NCI-H446 (cell line): ENCODE results near the gene PLIN1.

Experiments
- DNase-seq, 2 experiments: peaks; one replicate each; lab custom pipeline; 2025; lab: John Stamatoyannopoulos, UW

Gene PLIN1

DNA sequence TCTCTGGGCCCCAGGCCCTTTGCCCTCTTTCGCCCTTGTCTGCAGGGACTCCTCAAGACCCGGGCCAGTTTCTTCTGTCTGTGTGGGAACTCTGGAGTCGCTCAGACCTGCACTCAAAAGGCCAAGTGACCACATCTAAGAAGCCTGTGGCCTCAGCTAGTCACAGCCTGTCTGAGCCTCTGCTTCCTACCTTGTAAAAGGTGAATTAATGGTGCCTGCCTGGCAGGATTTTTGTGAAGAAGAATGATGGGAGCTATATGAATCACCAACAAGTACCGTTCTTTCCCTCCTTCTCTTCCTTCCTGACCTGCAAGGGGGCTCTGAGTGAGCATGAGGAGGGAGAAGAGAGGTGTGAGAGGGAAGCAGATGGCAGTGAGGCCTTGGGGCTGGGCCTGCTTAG is 7.5 kb downstream of the PLIN1 start:
- no peak for DNase-seq

DNA sequence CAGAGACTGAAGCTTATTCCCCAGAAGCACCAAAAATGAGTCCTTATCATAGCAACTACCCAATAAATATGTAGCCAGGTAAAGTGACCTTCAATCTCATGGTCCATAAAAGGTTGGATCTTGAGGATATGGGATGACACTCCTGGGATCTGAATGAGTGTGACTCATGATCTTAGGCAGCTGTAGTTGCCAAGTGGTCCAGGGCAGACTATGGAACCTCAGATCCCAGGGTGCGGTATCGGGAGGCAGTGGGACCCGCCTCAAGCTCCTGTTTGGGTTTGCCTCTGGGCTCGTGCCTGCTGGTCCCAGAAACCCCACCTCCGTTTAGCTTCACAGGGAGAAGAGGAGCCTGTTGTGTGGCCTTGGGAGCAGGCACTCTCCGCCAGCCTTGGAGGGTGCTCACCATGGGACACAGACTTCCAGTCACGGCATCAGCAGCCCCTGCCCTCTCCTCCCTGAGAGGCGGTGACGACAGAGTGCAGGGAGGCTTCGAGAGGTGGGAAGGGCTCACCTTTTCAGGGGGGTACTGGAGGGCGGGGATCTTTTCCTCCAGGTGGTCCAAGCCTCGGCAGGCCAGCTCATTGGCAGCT is 8.1 kb downstream of the PLIN1 start:
- no peak for DNase-seq

DNA sequence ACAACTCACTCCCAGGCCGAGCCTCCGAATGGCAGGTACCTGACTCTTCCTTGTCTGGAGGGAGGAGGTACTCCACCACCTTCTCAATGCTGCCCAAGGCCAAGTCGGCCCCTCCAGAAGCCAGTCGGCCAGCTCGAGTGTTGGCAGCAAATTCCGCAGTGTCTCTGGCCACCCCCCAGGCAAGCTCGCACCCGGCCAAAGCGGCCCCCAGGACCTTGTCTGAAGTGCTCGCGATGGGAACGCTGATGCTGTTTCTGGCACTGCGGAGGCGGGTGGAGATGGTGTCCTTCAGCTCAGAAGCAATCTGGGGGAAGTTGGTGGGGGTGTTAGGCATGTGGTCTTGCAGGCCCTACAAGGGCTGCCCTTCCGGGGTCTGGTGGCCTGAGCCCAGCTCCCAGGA is 9.2 kb downstream of the PLIN1 start:
- no peak for DNase-seq

DNA sequence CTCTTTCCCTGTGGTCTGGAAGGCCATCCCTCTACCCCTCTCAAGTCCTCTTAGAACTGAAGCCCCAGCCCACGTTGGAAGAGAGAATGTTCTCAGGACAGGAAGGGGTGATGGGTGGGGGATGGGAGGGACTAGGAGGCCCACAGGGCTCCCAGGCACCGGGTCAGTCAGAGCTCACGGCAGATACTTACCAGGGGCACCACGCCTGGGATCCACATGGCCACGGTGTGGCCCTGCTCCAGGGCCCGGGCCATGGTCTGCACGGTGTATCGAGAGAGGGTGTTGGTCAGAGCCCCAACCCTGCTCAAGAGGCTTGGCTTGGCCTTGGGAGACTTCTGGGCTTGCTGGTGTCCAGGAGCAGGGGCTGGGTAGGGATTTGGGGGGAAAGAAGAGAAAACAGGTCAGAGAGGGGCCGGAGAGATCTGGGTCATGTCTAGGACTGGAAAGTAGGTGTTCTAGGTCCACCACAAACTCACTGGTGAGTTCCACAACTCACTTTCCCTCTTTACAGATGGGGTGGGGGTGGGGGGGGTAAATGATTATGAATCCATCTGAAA is 9.8 kb downstream of the PLIN1 start:
- DNase-seq, result no peak

GRCh38 chr15:89668171-89668570 is 11.0 kb downstream of the PLIN1 start:
- DNase-seq, result no peak

DNA sequence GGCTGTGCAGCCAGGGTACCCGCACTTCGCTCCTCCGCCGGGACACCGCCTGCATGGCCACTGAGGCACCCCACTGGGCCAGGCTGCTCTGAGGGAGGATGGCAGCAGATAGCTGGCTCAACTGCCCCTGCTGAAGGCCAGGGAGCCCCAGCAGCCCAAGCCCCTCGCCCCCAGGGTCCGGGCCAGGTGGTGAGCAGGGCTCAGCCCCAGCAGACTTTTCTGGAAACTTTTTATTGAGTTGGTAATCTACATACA is 11.5 kb downstream of the PLIN1 start:
- no peak for DNase-seq

GRCh38 chr15:89666858-89667705 is 12.1 kb downstream of the PLIN1 start:
- DNase-seq, result no peak

DNA sequence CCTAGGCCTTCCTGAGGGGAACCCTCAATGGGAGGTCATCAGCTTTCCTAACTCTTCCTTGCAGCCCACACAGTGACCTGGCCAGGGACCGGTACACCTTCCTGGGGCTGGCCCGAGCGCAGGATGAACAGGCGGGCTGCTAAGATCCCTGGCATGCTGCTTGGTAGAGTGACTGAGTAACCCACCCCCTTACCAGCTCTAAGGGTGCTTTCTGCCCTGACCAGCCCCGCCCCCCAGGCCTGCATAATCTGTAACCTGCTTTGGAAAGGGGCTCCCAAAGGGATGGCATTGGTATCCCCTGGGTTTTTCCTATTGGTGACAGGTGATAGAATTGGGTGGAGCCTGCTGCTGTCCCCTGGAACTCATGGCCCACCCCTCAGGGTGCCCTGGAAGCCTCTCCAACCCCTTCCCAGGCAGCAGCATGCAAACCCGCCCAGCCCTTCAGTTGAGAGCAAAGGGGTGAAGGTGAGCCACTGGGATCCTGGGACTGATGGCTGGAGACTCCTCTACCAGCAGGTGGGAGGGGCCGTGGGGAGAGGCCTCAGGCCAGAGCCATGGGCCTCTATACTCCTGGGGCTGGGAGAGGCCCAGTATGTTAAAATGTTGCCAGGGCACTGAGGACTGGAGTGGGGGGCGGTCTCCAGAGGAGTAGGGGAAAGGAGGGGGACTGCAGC is 12.8 kb downstream of the PLIN1 start:
- DNase-seq, result no peak

- DNase-seq, result no peak
Measured at GRCh38 chr15:89665449-89666181, 13.6 kb downstream of the PLIN1 start.

- DNase-seq, result peak in 1 of 2 experiments; percentile 10
Measured at GRCh38 chr15:89664441-89665350, 14.5 kb downstream of the PLIN1 start.

- peak; percentile 27 to 87 for DNase-seq
Measured at GRCh38 chr15:89662893-89663626, 16.1 kb downstream of the PLIN1 start.

DNA sequence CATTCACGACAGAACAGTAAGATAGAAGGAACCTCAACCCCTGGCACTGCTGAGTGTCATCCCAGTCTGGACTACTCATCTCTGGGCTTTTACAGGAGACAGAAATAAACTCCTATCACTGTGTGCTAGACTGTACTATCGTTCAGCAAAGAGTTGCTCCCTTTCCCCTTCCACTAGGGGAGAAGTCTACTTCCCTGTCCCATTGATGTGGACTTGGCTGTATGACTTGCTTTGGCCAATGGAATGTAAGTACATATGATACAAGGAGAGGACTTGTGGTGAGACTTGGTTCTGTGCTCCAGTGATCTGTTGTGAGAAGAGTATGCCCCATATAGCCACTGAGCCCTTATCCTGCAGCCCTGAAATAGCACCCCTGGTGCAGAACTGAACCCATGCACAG is 18.6 kb downstream of the PLIN1 start:
- no peak for DNase-seq

- DNase-seq, result no peak
Measured at GRCh38 chr15:89659295-89659694, 19.9 kb downstream of the PLIN1 start.

DNA sequence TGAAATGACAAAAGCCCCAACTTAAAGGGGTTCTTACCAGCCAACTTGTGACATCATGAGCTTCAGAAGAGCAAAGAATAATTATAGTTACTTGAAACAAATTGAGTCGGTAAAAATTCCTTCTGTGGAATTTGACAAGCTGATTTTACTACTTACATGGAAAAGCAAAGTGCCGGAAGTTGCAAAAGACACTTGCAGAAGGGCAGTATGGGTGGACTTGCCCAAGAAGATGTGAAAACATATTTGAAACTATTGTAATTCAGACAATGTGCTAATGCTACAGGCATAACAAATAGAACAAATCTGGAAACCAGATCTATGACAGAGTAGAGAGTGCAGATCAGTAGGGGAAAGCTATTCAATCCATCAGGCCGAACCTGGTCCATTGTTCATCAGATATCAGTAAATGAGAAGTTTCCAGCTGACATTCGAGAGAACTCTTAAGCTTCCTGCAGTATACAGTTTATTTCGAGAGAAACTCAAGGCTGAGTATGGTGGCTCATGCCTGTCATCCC is 21.4 kb downstream of the PLIN1 start:
- DNase-seq, result no peak

GRCh38 chr15:89656116-89656815 is 22.9 kb downstream of the PLIN1 start:
- DNase-seq, result no peak

- no peak for DNase-seq
Measured at GRCh38 chr15:89654847-89655805, 24.0 kb downstream of the PLIN1 start, which contains the start of gene KIF7. TSS of gene KIF7 (minus strand) at chr15:89655467. CDS start at chr15:89652930, 2,537 bp downstream.

DNA sequence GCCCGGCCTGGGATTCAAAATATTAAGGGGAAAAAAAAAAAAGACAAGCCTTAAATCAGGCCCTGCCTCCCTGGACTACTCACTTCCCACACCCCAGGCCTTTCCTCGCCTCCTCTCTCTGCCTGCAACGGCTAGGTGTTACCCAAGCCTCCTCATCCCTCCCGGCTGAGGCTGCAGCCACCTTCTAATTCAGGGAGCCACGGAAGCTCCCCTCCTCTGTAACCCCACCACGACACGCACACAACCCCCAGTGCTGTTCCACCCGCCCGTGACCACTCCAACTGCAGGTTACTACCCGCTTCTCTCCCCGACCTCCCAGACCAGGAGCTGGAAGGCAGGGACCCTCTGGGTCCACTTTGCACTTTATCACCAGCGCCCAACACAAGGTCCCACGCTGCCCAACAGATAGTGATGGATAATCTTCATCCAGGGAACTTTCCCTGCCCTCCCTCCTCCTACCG is 24.8 kb downstream of the PLIN1 start:
- DNase-seq, result no peak

- DNase-seq, result no peak
Measured at GRCh38 chr15:89653578-89653977, 25.6 kb downstream of the PLIN1 start.
